Liver (tissue), 9 donors: ENCODE measurements around the gene RPL10A. TPM values are rescaled to one million over a fixed set of nuclear protein-coding genes. Genes with fewer than 3 reads are reported as not detected.

Source experiments
- DNase-seq: peaks from one replicate; pipeline ENCODE4 v3.0.0-alpha.2; 2017; ENCODE audit warnings: low spot score
- H3K27ac ChIP-seq, 2 donors: one replicate each; pipeline ENCODE4 v1.7.0; 2013; ENCODE audit warnings: inconsistent platforms in 2 of 2, low read length in 2 of 2, control low read depth in 1 of 2, low read depth in 1 of 2, mild to moderate bottlenecking in 1 of 2
- H3K27me3 ChIP-seq, 4 donors: one replicate each; pipeline versions ENCODE4 v1.6.1 to v1.7.0; 2013; ENCODE audit warnings: low read length in 3 of 4, inconsistent platforms in 1 of 4, mild to moderate bottlenecking in 1 of 4, moderate library complexity in 1 of 4; ENCODE audit not compliant: control insufficient read depth in 4 of 4, insufficient read depth in 4 of 4
- H3K36me3 ChIP-seq, 4 donors: one replicate each; pipeline versions ENCODE4 v1.6.1 to v1.7.0; 2013; ENCODE audit warnings: low read length in 3 of 4, mild to moderate bottlenecking in 3 of 4, low read depth in 1 of 4, moderate library complexity in 1 of 4; ENCODE audit not compliant: control insufficient read depth in 4 of 4, insufficient read depth in 3 of 4
- H3K4me1 ChIP-seq, 4 donors: one replicate each; pipeline versions ENCODE4 v1.6.1 to v1.7.0; 2013; ENCODE audit warnings: low read length in 3 of 4, mild to moderate bottlenecking in 3 of 4, moderate library complexity in 1 of 4; ENCODE audit not compliant: control insufficient read depth in 4 of 4, insufficient read depth in 4 of 4
- H3K4me3 ChIP-seq, 3 donors: one replicate each; pipeline versions ENCODE4 v1.6.1 to v1.7.0; 2013; ENCODE audit warnings: low read length in 3 of 3, control low read depth in 1 of 3, low read depth in 1 of 3, mild to moderate bottlenecking in 1 of 3
- H3K9ac ChIP-seq, 2 donors: one replicate each; pipeline ENCODE4 v1.7.0; 2013; ENCODE audit warnings: low read length in 2 of 2, mild to moderate bottlenecking in 2 of 2, moderate library complexity in 2 of 2, control low read depth in 1 of 2, low read depth in 1 of 2
- H3K9me3 ChIP-seq, 4 donors: one replicate each; pipeline versions ENCODE4 v1.6.1 to v1.7.0; 2013; ENCODE audit warnings: low read length in 3 of 4; ENCODE audit not compliant: control insufficient read depth in 4 of 4
- ATF3 ChIP-seq: IDR thresholded peaks from 2 replicates; pipeline ENCODE4 v1.6.1; 2016; ENCODE audit warnings: antibody characterized with exemption
- CTCF ChIP-seq: fragments of 150-350 bp; IDR thresholded peaks from 2 replicates; pipeline ENCODE4 v1.5.1; 2017; ENCODE audit warnings: improper control_type of control experiment, low read depth, low read length; ENCODE audit not compliant: missing input control
- EGR1 ChIP-seq, 2 donors: IDR thresholded peaks; 2 replicates each; pipeline ENCODE4 v1.6.1; 2016 to 2018; ENCODE audit warnings: antibody characterized with exemption in 2 of 2, low read depth in 2 of 2
- FOXA1 ChIP-seq: IDR thresholded peaks from 2 replicates; pipeline ENCODE4 v1.6.1; 2016; ENCODE audit warnings: antibody characterized with exemption
- FOXA2 ChIP-seq: IDR thresholded peaks from 2 replicates; pipeline ENCODE4 v1.6.1; 2016; ENCODE audit warnings: antibody characterized with exemption
- GABPA ChIP-seq, 2 donors: IDR thresholded peaks in 1 of 2; conservative IDR thresholded peaks in 1 of 2; 2 replicates each; pipeline ENCODE4 v1.6.1; 2016; ENCODE audit warnings: antibody characterized with exemption in 2 of 2, mild to moderate bottlenecking in 1 of 2, moderate library complexity in 1 of 2
- HNF4G ChIP-seq: IDR thresholded peaks from 2 replicates; pipeline ENCODE4 v1.6.1; 2016; ENCODE audit warnings: antibody characterized with exemption
- JUND ChIP-seq, 2 donors: IDR thresholded peaks; 2 replicates each; pipeline ENCODE4 v1.6.1; 2016; ENCODE audit warnings: antibody characterized with exemption in 2 of 2
- RAD21 ChIP-seq, 2 donors: IDR thresholded peaks; 2 replicates each; pipeline ENCODE4 v1.6.1; 2016; ENCODE audit warnings: antibody characterized with exemption in 2 of 2, mild to moderate bottlenecking in 2 of 2
- REST ChIP-seq: IDR thresholded peaks from 2 replicates; pipeline ENCODE4 v1.6.1; 2016; ENCODE audit warnings: antibody characterized with exemption, mild to moderate bottlenecking
- RXRA ChIP-seq, 2 donors: IDR thresholded peaks; 2 replicates each; pipeline ENCODE4 v1.6.1; 2017 to 2018; ENCODE audit warnings: antibody characterized with exemption in 2 of 2, mild to moderate bottlenecking in 1 of 2
- SP1 ChIP-seq: IDR thresholded peaks from 2 replicates; pipeline ENCODE4 v1.6.1; 2018; ENCODE audit warnings: antibody characterized with exemption, mild to moderate bottlenecking
- TAF1 ChIP-seq: conservative IDR thresholded peaks from 2 replicates; pipeline ENCODE4 v1.6.1; 2016; ENCODE audit warnings: antibody characterized with exemption, mild to moderate bottlenecking
- YY1 ChIP-seq: IDR thresholded peaks from 2 replicates; pipeline ENCODE4 v1.6.1; 2016; ENCODE audit warnings: antibody characterized with exemption, mild to moderate bottlenecking
- ZBTB33 ChIP-seq: IDR thresholded peaks from 2 replicates; pipeline ENCODE4 v1.6.1; 2016; ENCODE audit warnings: antibody characterized with exemption
- WGBS: extraction: QIAGEN DNeasy Blood & Tissue Kit; methylation state at CpG from one replicate; pipeline ENCODE4 v1.1.7; 2013; 5-methylcytosine and 5-hydroxymethylcytosine counted together
- polyA plus RNA-seq, 2 donors: library from polyadenylated mRNA; stranded (reverse) in 1 of 2; unstranded in 1 of 2; fragments of 200-250 nt in 1 of 2; fragments of >200 nt in 1 of 2; fragmentation: Nextera tagmentation in 1 of 2; extraction: Ambion mirVana in 1 of 2; gene quantifications; one replicate each; pipeline versions ENCODE4 v1.2.1 to v1.2.3, GENCODE V29; 2013 to 2015
- total RNA-seq, 2 donors: library from RNA; depleted of rRNA; stranded (reverse); fragments of >200 nt; gene quantifications; one replicate each; pipeline ENCODE4 v1.2.3, GENCODE V29; 2014
- donor health status: healthy.
- donor health status: healthy.
- donor health status: healthy.
- donor health status: healthy.
- donor health status: healthy.

The RPL10A gene
- total and polyA plus RNA-seq, 4 donors, result 213 to 1,235 (median 528) TPM

- TF ChIP-seq RXRA (IDR thresholded peaks at IDR 0.05), result no peak
- TF ChIP-seq EGR1 (IDR thresholded peaks at IDR 0.05; ENCODE audit: low read depth in 2 of 2), result no peak
- no peak for TF ChIP-seq FOXA1
- no peak for TF ChIP-seq GABPA (IDR thresholded peaks at IDR 0.05 in 1 of 2, conservative IDR thresholded peaks at IDR 0.05 in 1 of 2)
These were observed 13.0 kb downstream of the RPL10A start (continued) for GRCh38 chr6:35481226-35481625.

- Histone ChIP-seq H3K9ac (no peak overlapping the region), H3K4me1 (peaks cover 0 to 10% (median 6%) of the 10 kb centered on the region in 4 donors), H3K27ac (no peak overlapping the region), H3K9me3 (no peaks in the 10 kb centered on the region), H3K36me3 (peaks cover 0 to 14% (median 4%) of the 10 kb centered on the region in 4 donors), H3K4me3 (no peak overlapping the region), H3K27me3 (no peaks in the 10 kb centered on the region)
- DNase-seq, result no peak
- WGBS, result 98% methylated on average over 4 of the region's 4 CpGs
- TF ChIP-seq REST (no peak), HNF4G (no peak), ZBTB33 (no peak), JUND (IDR thresholded peaks at IDR 0.05) (no peak), RAD21 (IDR thresholded peaks at IDR 0.05) (no peak), EGR1 (IDR thresholded peaks at IDR 0.05; ENCODE audit: low read depth in 2 of 2) (no peak), FOXA1 (no peak), YY1 (no peak), ATF3 (no peak), SP1 (no peak), GABPA (IDR thresholded peaks at IDR 0.05 in 1 of 2, conservative IDR thresholded peaks at IDR 0.05 in 1 of 2) (no peak), CTCF (no peak), RXRA (IDR thresholded peaks at IDR 0.05) (no peak)
These were observed 14.9 kb downstream of the RPL10A start for GRCh38 chr6:35483062-35483461.

- no peaks in the 10 kb centered on the region for H3K9me3 ChIP-seq
- H3K4me3 ChIP-seq, result no peak overlapping the region
- WGBS, result 95% methylated on average over 3 of the region's 3 CpGs
- no peaks in the 10 kb centered on the region for H3K27me3 ChIP-seq
- no peak for TF ChIP-seq FOXA2
- TF ChIP-seq ZBTB33, result no peak
- no peak for TF ChIP-seq GABPA (IDR thresholded peaks at IDR 0.05 in 1 of 2, conservative IDR thresholded peaks at IDR 0.05 in 1 of 2)
- no peak for TF ChIP-seq SP1
- no peak for TF ChIP-seq RAD21 (IDR thresholded peaks at IDR 0.05)
- TF ChIP-seq RXRA (IDR thresholded peaks at IDR 0.05), result no peak
- no peak for TF ChIP-seq YY1
- no peak for TF ChIP-seq ATF3
- no peak for TF ChIP-seq TAF1
- TF ChIP-seq JUND (IDR thresholded peaks at IDR 0.05), result no peak
- H3K27ac ChIP-seq, result no peak overlapping the region
- no peak overlapping the region for H3K9ac ChIP-seq
- H3K4me1 ChIP-seq, result peaks cover 0 to 11% (median 6%) of the 10 kb centered on the region in 4 donors
- peaks cover 0 to 10% (median 3%) of the 10 kb centered on the region in 4 donors for H3K36me3 ChIP-seq
- DNase-seq, result no peak
These were observed 15.3 kb downstream of the RPL10A start for GRCh38 chr6:35483490-35483889.
